K562 (cell line): Measurements from ENCODE around the gene ZDHHC8. TPM values are rescaled to one million over a fixed set of nuclear protein-coding genes. Genes with fewer than 3 reads are reported as not detected.
A peak's percentile ranks its signal among the peaks of the same experiment; 100 is the strongest.

Experiments
- ARHGAP35 ChIP-seq: fragments of 450-650 bp; IDR thresholded peaks from 2 replicates; pipeline ENCODE4 v1.6.1; 2018; ENCODE audit not compliant: partially characterized antibody
- CC2D1A ChIP-seq: fragments of 450-650 bp; IDR thresholded peaks from 2 replicates; pipeline ENCODE4 v1.6.1; 2017; ENCODE audit warnings: mild to moderate bottlenecking
- DIDO1 ChIP-seq: fragments of 450-650 bp; IDR thresholded peaks from 2 replicates; pipeline ENCODE4 v1.6.1; 2016; ENCODE audit warnings: low read depth, missing biosample characterization, missing genetic modification characterization
- KDM4B ChIP-seq, 2 experiments: fragments of 450-650 bp in 1 of 2; sonication (generic) in 1 of 2; IDR thresholded peaks; 2 replicates each; pipeline ENCODE4 v1.6.1; 2016 to 2017; ENCODE audit warnings: borderline replicate concordance in 2 of 2, antibody characterized with exemption in 1 of 2, low read depth in 1 of 2, mild to moderate bottlenecking in 1 of 2
- MAZ ChIP-seq, 2 experiments: fragments of 450-650 bp in 1 of 2; sonication (generic) in 1 of 2; formaldehyde crosslinking; IDR thresholded peaks in 1 of 2; conservative IDR thresholded peaks in 1 of 2; 2 replicates each; pipeline versions ENCODE4 v1.4.0 to v1.5.0; 2020; ENCODE audit warnings: mild to moderate bottlenecking in 1 of 2, missing genetic modification reagents in 1 of 2
- RBM14 ChIP-seq: fragments of 200-400 bp; formaldehyde crosslinking; IDR thresholded peaks from 2 replicates; pipeline ENCODE4 v1.6.1; 2018; ENCODE audit warnings: low read depth, mild to moderate bottlenecking, low read length, moderate library complexity, borderline replicate concordance; ENCODE audit not compliant: insufficient read depth
- ZNF133 ChIP-seq: fragments of 250-450 bp; sonication (Bioruptor Pico); IDR thresholded peaks from 2 replicates; pipeline ENCODE4 v1.4.0; 2020; ENCODE audit warnings: mild to moderate bottlenecking
- polyA plus RNA-seq, 8 experiments: library from polyadenylated mRNA; depleted of rRNA in 4 of 8; stranded (reverse) in 5 of 8; unstranded in 3 of 8; fragments of >200 nt; fragmentation: Nextera tagmentation in 2 of 8; fragmentation: Illumina TruSeq in 1 of 8; extraction: Ambion mirVana in 2 of 8; extraction: Trizol in 1 of 8; gene quantifications; 2 replicates each; pipeline versions ENCODE4 v1.2.1 to v1.2.3, GENCODE V29; 2011 to 2014; ENCODE audit warnings: inconsistent platforms in 1 of 8, missing spikeins in 1 of 8
- total RNA-seq, 7 experiments: library from RNA; depleted of rRNA in 6 of 7; stranded (reverse); fragments of >200 nt in 6 of 7; fragmentation: Illumina TruSeq in 2 of 7; extraction: Trizol in 2 of 7; gene quantifications; 2 replicates each; pipeline versions ENCODE4 v1.2.1 to v1.2.3, GENCODE V29; 2011 to 2021; ENCODE audit warnings: low replicate concordance in 1 of 7
- TF ChIP-seq, protein P1 (sequence below): fragments of 200-600 bp; sonication (generic); IDR thresholded peaks from one replicate; pipeline ENCODE4 v1.6.1; 2012; ENCODE audit warnings: mild to moderate bottlenecking, low read depth, low read length, inconsistent platforms
- TF ChIP-seq, protein P2 (sequence below), 2 experiments: fragments of 450-650 bp; IDR thresholded peaks; 2 replicates each; pipeline ENCODE4 v1.6.1; 2018; ENCODE audit warnings: mild to moderate bottlenecking in 2 of 2, low read depth in 1 of 2; ENCODE audit not compliant: partially characterized antibody in 2 of 2
- TF ChIP-seq, protein P3 (sequence below): fragments of 450-650 bp; formaldehyde crosslinking; IDR thresholded peaks from 2 replicates; pipeline ENCODE4 v1.4.0; 2022; ENCODE audit warnings: mild to moderate bottlenecking, moderate library complexity

ZDHHC8 gene
- total and polyA plus RNA-seq, 9 of the 15 experiments (the other 6 are each of a cell fraction or from before 2014, with no cell fraction given), result 0.04 to 109 (median 16.4) TPM

DNA sequence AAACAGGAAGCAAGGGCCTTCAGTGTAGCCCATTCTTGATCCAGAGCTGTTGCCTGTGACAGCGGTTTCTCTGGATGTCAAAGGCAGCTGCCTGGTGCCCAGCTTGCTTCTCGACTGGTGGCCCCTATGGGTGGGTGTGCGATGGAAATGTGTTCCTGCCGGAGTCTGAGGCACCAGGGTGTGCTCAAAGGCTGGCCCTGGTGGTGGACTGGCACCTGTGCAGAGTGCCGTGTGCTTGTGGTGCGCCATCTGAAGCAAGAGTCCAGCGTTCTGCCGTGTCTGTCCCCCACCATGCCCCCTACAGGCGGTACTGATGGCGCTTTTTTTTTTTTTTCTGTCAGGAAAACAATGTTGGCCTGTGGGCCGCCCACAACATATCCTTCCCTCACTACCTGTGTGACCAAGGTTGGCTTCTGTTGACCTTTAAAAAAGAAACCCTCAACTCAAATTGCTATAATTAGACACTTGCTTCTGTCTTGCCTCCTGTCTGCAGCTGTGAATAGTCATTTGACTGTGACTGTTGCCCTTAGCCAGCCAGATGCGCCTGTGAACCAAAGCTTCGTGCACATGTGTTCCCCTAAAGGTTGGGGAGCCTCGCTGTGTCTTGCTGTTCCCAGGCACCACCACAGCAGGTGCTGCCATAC lies 20.4 kb upstream of the ZDHHC8 start (continued):
- no peak for TF ChIP-seq RBM14
- TF ChIP-seq MAZ (CRISPR knock-in tag; conservative IDR thresholded peaks at IDR 0.05 in 1 of 2, IDR thresholded peaks at IDR 0.05 in 1 of 2), result peak; percentile 24 to 53; a peak in 2 of 4 replicates
- peak; percentile 78; the same call in 1 of the 2 replicates for TF ChIP-seq ZNF133
- TF ChIP-seq, protein P1, sequence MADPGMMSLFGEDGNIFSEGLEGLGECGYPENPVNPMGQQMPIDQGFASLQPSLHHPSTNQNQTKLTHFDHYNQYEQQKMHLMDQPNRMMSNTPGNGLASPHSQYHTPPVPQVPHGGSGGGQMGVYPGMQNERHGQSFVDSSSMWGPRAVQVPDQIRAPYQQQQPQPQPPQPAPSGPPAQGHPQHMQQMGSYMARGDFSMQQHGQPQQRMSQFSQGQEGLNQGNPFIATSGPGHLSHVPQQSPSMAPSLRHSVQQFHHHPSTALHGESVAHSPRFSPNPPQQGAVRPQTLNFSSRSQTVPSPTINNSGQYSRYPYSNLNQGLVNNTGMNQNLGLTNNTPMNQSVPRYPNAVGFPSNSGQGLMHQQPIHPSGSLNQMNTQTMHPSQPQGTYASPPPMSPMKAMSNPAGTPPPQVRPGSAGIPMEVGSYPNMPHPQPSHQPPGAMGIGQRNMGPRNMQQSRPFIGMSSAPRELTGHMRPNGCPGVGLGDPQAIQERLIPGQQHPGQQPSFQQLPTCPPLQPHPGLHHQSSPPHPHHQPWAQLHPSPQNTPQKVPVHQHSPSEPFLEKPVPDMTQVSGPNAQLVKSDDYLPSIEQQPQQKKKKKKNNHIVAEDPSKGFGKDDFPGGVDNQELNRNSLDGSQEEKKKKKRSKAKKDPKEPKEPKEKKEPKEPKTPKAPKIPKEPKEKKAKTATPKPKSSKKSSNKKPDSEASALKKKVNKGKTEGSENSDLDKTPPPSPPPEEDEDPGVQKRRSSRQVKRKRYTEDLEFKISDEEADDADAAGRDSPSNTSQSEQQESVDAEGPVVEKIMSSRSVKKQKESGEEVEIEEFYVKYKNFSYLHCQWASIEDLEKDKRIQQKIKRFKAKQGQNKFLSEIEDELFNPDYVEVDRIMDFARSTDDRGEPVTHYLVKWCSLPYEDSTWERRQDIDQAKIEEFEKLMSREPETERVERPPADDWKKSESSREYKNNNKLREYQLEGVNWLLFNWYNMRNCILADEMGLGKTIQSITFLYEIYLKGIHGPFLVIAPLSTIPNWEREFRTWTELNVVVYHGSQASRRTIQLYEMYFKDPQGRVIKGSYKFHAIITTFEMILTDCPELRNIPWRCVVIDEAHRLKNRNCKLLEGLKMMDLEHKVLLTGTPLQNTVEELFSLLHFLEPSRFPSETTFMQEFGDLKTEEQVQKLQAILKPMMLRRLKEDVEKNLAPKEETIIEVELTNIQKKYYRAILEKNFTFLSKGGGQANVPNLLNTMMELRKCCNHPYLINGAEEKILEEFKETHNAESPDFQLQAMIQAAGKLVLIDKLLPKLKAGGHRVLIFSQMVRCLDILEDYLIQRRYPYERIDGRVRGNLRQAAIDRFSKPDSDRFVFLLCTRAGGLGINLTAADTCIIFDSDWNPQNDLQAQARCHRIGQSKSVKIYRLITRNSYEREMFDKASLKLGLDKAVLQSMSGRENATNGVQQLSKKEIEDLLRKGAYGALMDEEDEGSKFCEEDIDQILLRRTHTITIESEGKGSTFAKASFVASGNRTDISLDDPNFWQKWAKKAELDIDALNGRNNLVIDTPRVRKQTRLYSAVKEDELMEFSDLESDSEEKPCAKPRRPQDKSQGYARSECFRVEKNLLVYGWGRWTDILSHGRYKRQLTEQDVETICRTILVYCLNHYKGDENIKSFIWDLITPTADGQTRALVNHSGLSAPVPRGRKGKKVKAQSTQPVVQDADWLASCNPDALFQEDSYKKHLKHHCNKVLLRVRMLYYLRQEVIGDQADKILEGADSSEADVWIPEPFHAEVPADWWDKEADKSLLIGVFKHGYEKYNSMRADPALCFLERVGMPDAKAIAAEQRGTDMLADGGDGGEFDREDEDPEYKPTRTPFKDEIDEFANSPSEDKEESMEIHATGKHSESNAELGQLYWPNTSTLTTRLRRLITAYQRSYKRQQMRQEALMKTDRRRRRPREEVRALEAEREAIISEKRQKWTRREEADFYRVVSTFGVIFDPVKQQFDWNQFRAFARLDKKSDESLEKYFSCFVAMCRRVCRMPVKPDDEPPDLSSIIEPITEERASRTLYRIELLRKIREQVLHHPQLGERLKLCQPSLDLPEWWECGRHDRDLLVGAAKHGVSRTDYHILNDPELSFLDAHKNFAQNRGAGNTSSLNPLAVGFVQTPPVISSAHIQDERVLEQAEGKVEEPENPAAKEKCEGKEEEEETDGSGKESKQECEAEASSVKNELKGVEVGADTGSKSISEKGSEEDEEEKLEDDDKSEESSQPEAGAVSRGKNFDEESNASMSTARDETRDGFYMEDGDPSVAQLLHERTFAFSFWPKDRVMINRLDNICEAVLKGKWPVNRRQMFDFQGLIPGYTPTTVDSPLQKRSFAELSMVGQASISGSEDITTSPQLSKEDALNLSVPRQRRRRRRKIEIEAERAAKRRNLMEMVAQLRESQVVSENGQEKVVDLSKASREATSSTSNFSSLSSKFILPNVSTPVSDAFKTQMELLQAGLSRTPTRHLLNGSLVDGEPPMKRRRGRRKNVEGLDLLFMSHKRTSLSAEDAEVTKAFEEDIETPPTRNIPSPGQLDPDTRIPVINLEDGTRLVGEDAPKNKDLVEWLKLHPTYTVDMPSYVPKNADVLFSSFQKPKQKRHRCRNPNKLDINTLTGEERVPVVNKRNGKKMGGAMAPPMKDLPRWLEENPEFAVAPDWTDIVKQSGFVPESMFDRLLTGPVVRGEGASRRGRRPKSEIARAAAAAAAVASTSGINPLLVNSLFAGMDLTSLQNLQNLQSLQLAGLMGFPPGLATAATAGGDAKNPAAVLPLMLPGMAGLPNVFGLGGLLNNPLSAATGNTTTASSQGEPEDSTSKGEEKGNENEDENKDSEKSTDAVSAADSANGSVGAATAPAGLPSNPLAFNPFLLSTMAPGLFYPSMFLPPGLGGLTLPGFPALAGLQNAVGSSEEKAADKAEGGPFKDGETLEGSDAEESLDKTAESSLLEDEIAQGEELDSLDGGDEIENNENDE, result peak; percentile 84
- TF ChIP-seq, protein P2, sequence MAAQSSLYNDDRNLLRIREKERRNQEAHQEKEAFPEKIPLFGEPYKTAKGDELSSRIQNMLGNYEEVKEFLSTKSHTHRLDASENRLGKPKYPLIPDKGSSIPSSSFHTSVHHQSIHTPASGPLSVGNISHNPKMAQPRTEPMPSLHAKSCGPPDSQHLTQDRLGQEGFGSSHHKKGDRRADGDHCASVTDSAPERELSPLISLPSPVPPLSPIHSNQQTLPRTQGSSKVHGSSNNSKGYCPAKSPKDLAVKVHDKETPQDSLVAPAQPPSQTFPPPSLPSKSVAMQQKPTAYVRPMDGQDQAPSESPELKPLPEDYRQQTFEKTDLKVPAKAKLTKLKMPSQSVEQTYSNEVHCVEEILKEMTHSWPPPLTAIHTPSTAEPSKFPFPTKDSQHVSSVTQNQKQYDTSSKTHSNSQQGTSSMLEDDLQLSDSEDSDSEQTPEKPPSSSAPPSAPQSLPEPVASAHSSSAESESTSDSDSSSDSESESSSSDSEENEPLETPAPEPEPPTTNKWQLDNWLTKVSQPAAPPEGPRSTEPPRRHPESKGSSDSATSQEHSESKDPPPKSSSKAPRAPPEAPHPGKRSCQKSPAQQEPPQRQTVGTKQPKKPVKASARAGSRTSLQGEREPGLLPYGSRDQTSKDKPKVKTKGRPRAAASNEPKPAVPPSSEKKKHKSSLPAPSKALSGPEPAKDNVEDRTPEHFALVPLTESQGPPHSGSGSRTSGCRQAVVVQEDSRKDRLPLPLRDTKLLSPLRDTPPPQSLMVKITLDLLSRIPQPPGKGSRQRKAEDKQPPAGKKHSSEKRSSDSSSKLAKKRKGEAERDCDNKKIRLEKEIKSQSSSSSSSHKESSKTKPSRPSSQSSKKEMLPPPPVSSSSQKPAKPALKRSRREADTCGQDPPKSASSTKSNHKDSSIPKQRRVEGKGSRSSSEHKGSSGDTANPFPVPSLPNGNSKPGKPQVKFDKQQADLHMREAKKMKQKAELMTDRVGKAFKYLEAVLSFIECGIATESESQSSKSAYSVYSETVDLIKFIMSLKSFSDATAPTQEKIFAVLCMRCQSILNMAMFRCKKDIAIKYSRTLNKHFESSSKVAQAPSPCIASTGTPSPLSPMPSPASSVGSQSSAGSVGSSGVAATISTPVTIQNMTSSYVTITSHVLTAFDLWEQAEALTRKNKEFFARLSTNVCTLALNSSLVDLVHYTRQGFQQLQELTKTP (IDR thresholded peaks at IDR 0.05; ENCODE audit: low read depth in 1 of 2, partially characterized antibody in 2 of 2), result peak in 1 of 2 experiments; percentile 28
- TF ChIP-seq KDM4B (IDR thresholded peaks at IDR 0.05; ENCODE audit: borderline replicate concordance in 2 of 2, low read depth in 1 of 2), result peak in 1 of 2 experiments; percentile 30; a peak in 2 of 4 replicates
- TF ChIP-seq DIDO1 (tag), result no peak
- TF ChIP-seq CC2D1A, result peak; percentile 39; the same call in 1 of the 2 replicates
- TF ChIP-seq, protein P3, sequence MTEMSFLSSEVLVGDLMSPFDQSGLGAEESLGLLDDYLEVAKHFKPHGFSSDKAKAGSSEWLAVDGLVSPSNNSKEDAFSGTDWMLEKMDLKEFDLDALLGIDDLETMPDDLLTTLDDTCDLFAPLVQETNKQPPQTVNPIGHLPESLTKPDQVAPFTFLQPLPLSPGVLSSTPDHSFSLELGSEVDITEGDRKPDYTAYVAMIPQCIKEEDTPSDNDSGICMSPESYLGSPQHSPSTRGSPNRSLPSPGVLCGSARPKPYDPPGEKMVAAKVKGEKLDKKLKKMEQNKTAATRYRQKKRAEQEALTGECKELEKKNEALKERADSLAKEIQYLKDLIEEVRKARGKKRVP (CRISPR knock-in tag), result 0 out of 2 replicates have a peak, but pooled peaks have one; percentile 5
- peak; percentile 6 for TF ChIP-seq ARHGAP35
